SK-N-SH (cell line): ENCODE results near the gene IMMT. TPM values are rescaled to one million over a fixed set of nuclear protein-coding genes. Genes with fewer than 3 reads are reported as not detected.

Experiments used
- CTCF ChIA-PET: fragments of 300-600, 350-600 bp; formaldehyde crosslinking; extraction: SDS; loops from one replicate; lab custom pipeline; 2021; lab: Yijun Ruan, JAX
- POLR2A ChIA-PET: fragments of 350-600 bp; sonication (Branson Sonifier 250); formaldehyde crosslinking; extraction: SDS; loops from one replicate; lab custom pipeline; 2020; ENCODE audit warnings: antibody characterized with exemption, inconsistent platforms; lab: Yijun Ruan, JAX
- DNase-seq: peaks from one replicate; pipeline ENCODE4 v3.0.0; 2012
- H2AFZ ChIP-seq: fragments of 200-600 bp; sonication (generic); 2 replicates; pipeline ENCODE4 v1.8.1; 2016; ENCODE audit warnings: antibody characterized with exemption, mild to moderate bottlenecking, low read depth
- H3F3A ChIP-seq: fragments of 200-600 bp; sonication (generic); replicated peaks from 2 replicates; pipeline ENCODE3; 2016; ENCODE audit warnings: antibody characterized with exemption, mild to moderate bottlenecking; ENCODE audit not compliant: insufficient read depth
- H3K27ac ChIP-seq, 2 experiments: fragments of 200-500 bp in 1 of 2; fragments of 200-600 bp in 1 of 2; sonication (Bioruptor generic) in 1 of 2; sonication (generic), shearing (Covaris generic) in 1 of 2; 2 replicates each; pipeline versions ENCODE4 v1.5.1 to v1.6.1; 2014 to 2016; ENCODE audit warnings: low read depth in 2 of 2, inconsistent platforms in 1 of 2, low read length in 1 of 2, mild to moderate bottlenecking in 1 of 2, mixed read lengths in 1 of 2
- H3K27me3 ChIP-seq: fragments of 200-600 bp; sonication (generic), shearing (Covaris generic); 2 replicates; pipeline ENCODE4 v1.6.1; 2016; ENCODE audit warnings: mixed run types; ENCODE audit not compliant: insufficient read depth
- H3K36me3 ChIP-seq, 2 experiments: fragments of 200-500 bp in 1 of 2; fragments of 200-600 bp in 1 of 2; sonication (Bioruptor generic) in 1 of 2; sonication (generic) in 1 of 2; replicated peaks in 1 of 2; 2 replicates each; pipeline versions ENCODE3 to v1.5.1; 2014 to 2016; ENCODE audit warnings: low read length in 1 of 2, mild to moderate bottlenecking in 1 of 2; ENCODE audit not compliant: insufficient read depth in 2 of 2, control insufficient read depth in 1 of 2
- H3K4me1 ChIP-seq, 2 experiments: fragments of 200-500 bp in 1 of 2; fragments of 200-600 bp in 1 of 2; sonication (Bioruptor generic) in 1 of 2; sonication (generic), shearing (Covaris generic) in 1 of 2; 2 replicates each; pipeline versions ENCODE4 v1.5.1 to v1.6.1; 2014 to 2016; ENCODE audit warnings: low read depth in 1 of 2, low read length in 1 of 2, mixed run types in 1 of 2; ENCODE audit not compliant: insufficient read depth in 2 of 2, control insufficient read depth in 1 of 2
- H3K4me2 ChIP-seq: fragments of 200-600 bp; sonication (generic), shearing (Covaris generic); 2 replicates; pipeline ENCODE4 v1.6.1; 2017; ENCODE audit warnings: mixed run types
- H3K4me3 ChIP-seq, 2 experiments: fragments of 200-500 bp in 1 of 2; fragments of 200-600 bp in 1 of 2; sonication (Bioruptor generic) in 1 of 2; sonication (generic), shearing (Covaris generic) in 1 of 2; 2 replicates each; pipeline versions ENCODE4 v1.5.1 to v1.8.1; 2014 to 2016; ENCODE audit warnings: low read depth in 2 of 2, inconsistent platforms in 1 of 2, low read length in 1 of 2, mild to moderate bottlenecking in 1 of 2, mixed read lengths in 1 of 2, moderate library complexity in 1 of 2
- H3K79me2 ChIP-seq: fragments of 200-600 bp; sonication (generic); 2 replicates; pipeline ENCODE4 v1.8.1; 2017; ENCODE audit warnings: mild to moderate bottlenecking; ENCODE audit not compliant: insufficient read depth
- H3K9ac ChIP-seq: fragments of 200-600 bp; sonication (generic); 2 replicates; pipeline ENCODE4 v1.6.1; 2017; ENCODE audit warnings: mixed run types
- H3K9me2 ChIP-seq: fragments of 200-600 bp; sonication (generic); 2 replicates; pipeline ENCODE4 v1.6.1; 2017; ENCODE audit warnings: mixed run types
- H3K9me3 ChIP-seq: fragments of 200-600 bp; sonication (generic); 2 replicates; pipeline ENCODE4 v1.6.1; 2017; ENCODE audit warnings: mixed run types, mild to moderate bottlenecking, moderate library complexity
- H4K20me1 ChIP-seq: fragments of 200-600 bp; sonication (generic); 2 replicates; pipeline ENCODE4 v1.6.1; 2017; ENCODE audit warnings: mild to moderate bottlenecking, mixed run types; ENCODE audit not compliant: insufficient read depth
- CHD2 ChIP-seq: fragments of 150-350 bp; IDR thresholded peaks from 2 replicates; pipeline ENCODE4 v1.6.1; 2018; ENCODE audit warnings: low read length; ENCODE audit not compliant: partially characterized antibody
- CTCF ChIP-seq: fragments of 200-600 bp; sonication (generic); IDR thresholded peaks from 2 replicates; pipeline ENCODE4 v1.6.1; 2017; ENCODE audit warnings: antibody characterized with exemption, mild to moderate bottlenecking, moderate library complexity
- EP300 ChIP-seq, 2 experiments: IDR thresholded peaks; 2 replicates each; pipeline versions ENCODE4 v1.4.0 to v1.6.1; 2012; ENCODE audit warnings: borderline replicate concordance in 1 of 2, low read depth in 1 of 2, low read length in 1 of 2
- FOXJ3 ChIP-seq: sonication (generic); formaldehyde crosslinking; IDR thresholded peaks from 2 replicates; pipeline ENCODE4 v1.5.1; 2020; ENCODE audit warnings: mild to moderate bottlenecking, missing genetic modification reagents
- NFIC ChIP-seq: IDR thresholded peaks from 2 replicates; pipeline ENCODE4 v1.4.0; 2012; ENCODE audit warnings: borderline replicate concordance
- POLR2AphosphoS5 ChIP-seq: IDR thresholded peaks from 2 replicates; pipeline ENCODE4 v1.6.1; 2012; ENCODE audit warnings: low read depth, low read length
- REST ChIP-seq: IDR thresholded peaks from 2 replicates; pipeline ENCODE4 v1.6.1; 2012; ENCODE audit warnings: mild to moderate bottlenecking, low read depth, low read length, moderate library complexity
- SIN3A ChIP-seq: IDR thresholded peaks from 2 replicates; pipeline ENCODE4 v1.6.1; 2012; ENCODE audit warnings: low read depth, mild to moderate bottlenecking, low read length, moderate library complexity, borderline replicate concordance
- USF1 ChIP-seq: IDR thresholded peaks from 2 replicates; pipeline ENCODE4 v1.4.0; 2012; ENCODE audit warnings: low read depth, borderline replicate concordance
- YY1 ChIP-seq: IDR thresholded peaks from 2 replicates; pipeline ENCODE4 v1.4.0; 2012; ENCODE audit warnings: low read depth, mild to moderate bottlenecking
- WGBS: methylation state at CpG from one replicate; pipeline ENCODE4 v1.1.6; 2017; ENCODE audit warnings: low lambda C conversion rate; 5-methylcytosine and 5-hydroxymethylcytosine counted together
- polyA plus RNA-seq, 3 experiments: library from polyadenylated mRNA; depleted of rRNA; stranded (reverse); fragments of >200 nt; gene quantifications; 2 replicates each; pipeline ENCODE4 v1.2.3, GENCODE V29; 2012

IMMT gene
- polyA plus RNA-seq, 1 of the 3 experiments (the other 2 are of a cell fraction), result 36.3 TPM

DNA sequence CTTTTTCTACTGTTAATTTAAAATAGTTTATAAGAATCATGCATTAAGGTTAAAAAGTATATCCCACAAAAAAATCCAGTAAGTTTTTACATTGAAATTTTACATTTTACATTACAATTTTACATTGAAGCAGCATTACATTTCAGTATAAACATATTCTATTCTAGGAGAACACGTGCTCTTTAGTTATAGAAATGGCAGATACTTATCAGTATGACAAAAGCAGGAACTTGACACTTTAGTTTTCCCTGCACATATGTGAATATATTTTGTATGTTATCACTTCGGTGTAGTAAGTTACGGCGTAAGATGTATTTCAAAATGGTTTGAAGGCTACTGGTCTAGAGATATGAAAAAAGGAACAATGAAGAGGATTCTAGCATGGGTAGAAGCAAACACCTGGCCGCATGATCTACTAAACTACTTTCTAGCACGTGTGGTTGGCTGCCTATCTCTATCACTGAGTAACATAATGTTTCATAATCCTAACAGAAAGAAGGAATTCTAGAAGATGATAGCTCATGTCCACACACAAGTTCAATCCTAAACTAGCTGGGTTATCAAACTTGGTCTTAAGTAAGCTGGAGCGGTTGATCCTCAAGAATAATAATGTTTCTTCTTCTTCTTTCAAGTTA lies 5.4 kb downstream of the IMMT start:
- H3K79me2 ChIP-seq, result peaks cover 99% of the 10 kb centered on the region
- H3K36me3 ChIP-seq, result peaks cover 9 to 23% of the 10 kb centered on the region in 2 experiments
- H3K4me2 ChIP-seq, result no peak overlapping the region
- DNase-seq, result no peak
- H3K9ac ChIP-seq, result no peak overlapping the region
- no peak overlapping the region for H3K27ac ChIP-seq
- peaks cover 11 to 15% of the 10 kb centered on the region in 2 experiments; a peak in 2 of 4 replicates for H3K4me1 ChIP-seq
- H3K9me2 ChIP-seq, result no peaks in the 10 kb centered on the region
- peaks cover 24% of the 10 kb centered on the region for H3F3A ChIP-seq
- ChIA-PET POLR2A (no interaction called here), CTCF (no interaction called here)
- no peak overlapping the region for H3K4me3 ChIP-seq
- peaks cover 82% of the 10 kb centered on the region for H4K20me1 ChIP-seq
- no peak overlapping the region for H2AFZ ChIP-seq
- no peaks in the 10 kb centered on the region for H3K9me3 ChIP-seq
- no peak for TF ChIP-seq SIN3A
- TF ChIP-seq POLR2AphosphoS5, result no peak
- no peak for TF ChIP-seq CTCF
- TF ChIP-seq YY1, result no peak
- TF ChIP-seq NFIC, result no peak
- no peak for TF ChIP-seq FOXJ3 (CRISPR knock-in tag)
- TF ChIP-seq EP300 (IDR thresholded peaks at IDR 0.05; ENCODE audit: borderline replicate concordance in 1 of 2, low read depth in 1 of 2, low read length in 1 of 2), result no peak
- no peak for TF ChIP-seq USF1
- no peak for TF ChIP-seq CHD2
- TF ChIP-seq REST, result no peak
- 92% methylated on average over 7 of the region's 7 CpGs for WGBS
- H3K27me3 ChIP-seq, result no peaks in the 10 kb centered on the region
